ENCODE measurements around the gene IBA57.

IBA57 gene

DNA sequence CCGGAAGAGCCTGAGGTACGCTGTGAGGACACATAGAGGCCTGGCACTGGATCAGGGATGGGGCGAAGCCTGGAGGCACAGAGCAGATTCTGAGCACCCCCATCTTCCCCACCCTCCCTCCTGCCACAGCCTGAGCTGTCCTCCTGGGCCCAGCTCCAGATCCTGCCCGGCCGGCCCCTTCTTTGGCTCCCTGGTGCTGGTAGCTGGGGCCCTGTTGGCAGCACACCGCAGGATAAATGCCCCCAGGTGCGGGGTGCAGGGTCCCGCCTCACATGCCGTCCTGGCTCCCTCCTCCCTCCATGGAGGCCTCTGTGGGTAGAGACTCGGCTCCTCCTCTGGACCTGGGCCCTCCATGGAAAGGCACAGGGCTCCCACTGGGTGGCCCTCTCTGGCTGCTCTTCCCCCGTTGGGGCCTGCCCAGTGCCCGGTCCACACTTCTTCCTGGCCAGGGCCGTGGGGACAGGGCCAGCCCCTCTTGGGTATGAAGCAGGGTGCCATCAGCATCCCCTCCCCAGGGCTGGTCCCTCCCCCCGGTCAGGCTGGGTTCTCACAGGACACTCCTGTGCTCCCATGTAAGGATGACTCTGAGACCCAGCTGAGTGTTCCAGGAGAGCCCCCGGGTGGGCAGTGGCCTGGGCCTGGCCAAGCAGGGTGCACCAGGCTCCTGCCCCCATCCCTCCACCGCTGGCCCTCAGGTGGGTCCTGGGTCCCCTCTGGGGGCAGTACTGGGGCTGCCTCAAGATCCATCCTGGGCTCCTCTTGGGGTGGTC lies 41.2 kb downstream of the IBA57 start:
- no peaks in the 10 kb centered on the region for H3K79me2 ChIP-seq (ENCODE audit: control insufficient read depth, insufficient read depth, low read length)
- H3K36me3 ChIP-seq (ENCODE audit: control insufficient read depth, insufficient read depth, low read length): no peaks in the 10 kb centered on the region
- H3K23ac ChIP-seq (ENCODE audit: low read length): no peak overlapping the region
- H4K8ac ChIP-seq (ENCODE audit: low read depth, low read length): no peak overlapping the region
- H2BK15ac ChIP-seq (replicated peaks; ENCODE audit: low read depth): no peak overlapping the region
- no peak overlapping the region for H4K5ac ChIP-seq (ENCODE audit: low read length)
- no CpG with 5 or more reads among the region's 16 CpGs for WGBS (ENCODE audit: extremely low coverage, insufficient coverage, low lambda C conversion rate)
- no peak overlapping the region for H2BK120ac ChIP-seq (ENCODE audit: low read depth, low read length)
- no peaks in the 10 kb centered on the region for H3K27me3 ChIP-seq (ENCODE audit: insufficient read depth, low read length, poor library complexity)
- no peak overlapping the region for H3K4me3 ChIP-seq (ENCODE audit: low read length)
- H2BK5ac ChIP-seq (ENCODE audit: low read length): no peak overlapping the region
- H3K18ac ChIP-seq (ENCODE audit: low read length): no peak overlapping the region
- no peaks in the 10 kb centered on the region for H3K4me1 ChIP-seq (ENCODE audit: control insufficient read depth, low read depth, low read length)
- H3K4me2 ChIP-seq (ENCODE audit: low read length): no peak overlapping the region
- no peak for DNase-seq
- no peak overlapping the region for H3K56ac ChIP-seq (ENCODE audit: low read length)
- no peak overlapping the region for H3K27ac ChIP-seq (ENCODE audit: low read depth, low read length)
- no peak overlapping the region for H3K4ac ChIP-seq (ENCODE audit: low read depth, low read length)
- H2AK5ac ChIP-seq (ENCODE audit: low read length): no peak overlapping the region
- no peaks in the 10 kb centered on the region for H3K79me1 ChIP-seq (ENCODE audit: low read length)
- H3K9ac ChIP-seq (ENCODE audit: low read length): no peak overlapping the region

- Histone ChIP-seq H3K27ac (ENCODE audit: low read depth, low read length) (no peak overlapping the region), H3K23ac (ENCODE audit: low read length) (no peak overlapping the region), H3K9ac (ENCODE audit: low read length) (no peak overlapping the region), H3K56ac (ENCODE audit: low read length) (no peak overlapping the region), H3K4me3 (ENCODE audit: low read length) (no peak overlapping the region), H3K79me1 (ENCODE audit: low read length) (no peaks in the 10 kb centered on the region), H2BK5ac (ENCODE audit: low read length) (no peak overlapping the region), H4K8ac (ENCODE audit: low read depth, low read length) (no peak overlapping the region), H3K27me3 (ENCODE audit: insufficient read depth, low read length, poor library complexity) (no peaks in the 10 kb centered on the region), H2BK15ac (replicated peaks; ENCODE audit: low read depth) (no peak overlapping the region), H2AK5ac (ENCODE audit: low read length) (no peak overlapping the region), H3K4me2 (ENCODE audit: low read length) (no peak overlapping the region), H3K18ac (ENCODE audit: low read length) (no peak overlapping the region), H3K79me2 (ENCODE audit: control insufficient read depth, insufficient read depth, low read length) (no peaks in the 10 kb centered on the region), H4K5ac (ENCODE audit: low read length) (no peak overlapping the region), H3K4me1 (ENCODE audit: control insufficient read depth, low read depth, low read length) (no peaks in the 10 kb centered on the region), H2BK120ac (ENCODE audit: low read depth, low read length) (no peak overlapping the region), H3K4ac (ENCODE audit: low read depth, low read length) (no peak overlapping the region), H3K36me3 (ENCODE audit: control insufficient read depth, insufficient read depth, low read length) (no peaks in the 10 kb centered on the region)
- no peak for DNase-seq
- no CpG with 5 or more reads among the region's 8 CpGs for WGBS (ENCODE audit: extremely low coverage, insufficient coverage, low lambda C conversion rate)
Measured at GRCh38 chr1:228207381-228207810, 41.8 kb downstream of the IBA57 start.

GRCh38 chr1:228207851-228208821 lies 42.5 kb downstream of the IBA57 start, which contains the start of gene OBSCN:
OBSCN (plus strand) TSS chr1:228208044; CDS start chr1:228211784, 3,740 bp downstream.
- H3K79me2 ChIP-seq (ENCODE audit: control insufficient read depth, insufficient read depth, low read length): no peaks in the 10 kb centered on the region
- no peak within 1 kb of the TSS for H3K9ac ChIP-seq (ENCODE audit: low read length)
- no peaks in the 10 kb centered on the region for H3K79me1 ChIP-seq (ENCODE audit: low read length)
- H2AK5ac ChIP-seq (ENCODE audit: low read length): no peak within 1 kb of the TSS
- no peaks in the 10 kb centered on the region for H3K36me3 ChIP-seq (ENCODE audit: control insufficient read depth, insufficient read depth, low read length)
- no peak within 1 kb of the TSS for H2BK120ac ChIP-seq (ENCODE audit: low read depth, low read length)
- H3K18ac ChIP-seq (ENCODE audit: low read length): no peak within 1 kb of the TSS
- no peaks in the 10 kb centered on the region for H3K4me1 ChIP-seq (ENCODE audit: control insufficient read depth, low read depth, low read length)
- no peak for DNase-seq
- H3K4me2 ChIP-seq (ENCODE audit: low read length): no peak within 1 kb of the TSS
- H4K5ac ChIP-seq (ENCODE audit: low read length): no peak within 1 kb of the TSS
- H3K4me3 ChIP-seq (ENCODE audit: low read length): no peak within 1 kb of the TSS
- H3K56ac ChIP-seq (ENCODE audit: low read length): no peak within 1 kb of the TSS
- no CpG with 5 or more reads among the region's 30 CpGs for WGBS (ENCODE audit: extremely low coverage, insufficient coverage, low lambda C conversion rate)
- H2BK15ac ChIP-seq (replicated peaks; ENCODE audit: low read depth): no peak within 1 kb of the TSS
- no peak within 1 kb of the TSS for H3K27ac ChIP-seq (ENCODE audit: low read depth, low read length)
- no peaks in the 10 kb centered on the region for H3K27me3 ChIP-seq (ENCODE audit: insufficient read depth, low read length, poor library complexity)
- no peak within 1 kb of the TSS for H3K23ac ChIP-seq (ENCODE audit: low read length)
- H2BK5ac ChIP-seq (ENCODE audit: low read length): no peak within 1 kb of the TSS
- no peak within 1 kb of the TSS for H3K4ac ChIP-seq (ENCODE audit: low read depth, low read length)
- H4K8ac ChIP-seq (ENCODE audit: low read depth, low read length): no peak within 1 kb of the TSS

DNA sequence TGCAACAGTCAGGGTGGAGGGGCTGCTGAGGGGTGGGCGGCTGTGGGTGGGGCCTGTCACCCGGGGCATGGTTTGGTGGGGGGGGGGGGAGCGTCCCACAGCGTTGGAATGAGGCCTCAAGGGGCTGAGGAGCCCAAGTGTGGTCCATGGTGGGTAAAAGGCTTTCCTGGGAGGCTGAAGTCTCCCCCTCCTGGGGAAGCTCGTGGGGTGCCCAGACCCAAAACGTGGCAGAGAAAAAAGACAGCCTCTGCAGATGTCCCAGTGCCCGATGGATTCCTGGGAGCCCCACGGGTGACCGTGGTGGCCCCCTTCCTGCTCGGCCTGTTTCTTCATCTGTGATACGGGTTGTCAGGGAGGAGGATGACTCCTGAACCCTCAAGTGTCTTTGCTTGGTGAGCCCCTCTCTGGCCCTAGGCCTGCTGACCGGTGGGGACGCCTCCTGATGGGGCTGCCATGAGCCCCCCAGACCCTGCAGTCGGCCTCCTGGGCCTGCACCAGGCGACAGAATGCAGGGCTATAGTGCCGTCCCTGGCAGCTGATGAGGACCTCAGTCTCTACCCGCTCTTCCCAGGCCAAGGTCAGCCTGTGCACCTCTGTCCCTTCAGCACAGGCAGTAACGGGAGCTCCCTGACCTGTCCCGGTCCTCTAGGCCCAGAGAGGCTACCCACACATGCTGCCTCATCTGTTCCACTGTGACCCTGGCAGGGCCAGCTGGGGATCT lies 43.4 kb downstream of the IBA57 start:
- no peaks in the 10 kb centered on the region for H3K79me2 ChIP-seq (ENCODE audit: control insufficient read depth, insufficient read depth, low read length)
- H2AK5ac ChIP-seq (ENCODE audit: low read length): no peak overlapping the region
- no peak overlapping the region for H4K8ac ChIP-seq (ENCODE audit: low read depth, low read length)
- no peaks in the 10 kb centered on the region for H3K27me3 ChIP-seq (ENCODE audit: insufficient read depth, low read length, poor library complexity)
- H3K23ac ChIP-seq (ENCODE audit: low read length): no peak overlapping the region
- H2BK5ac ChIP-seq (ENCODE audit: low read length): no peak overlapping the region
- H3K79me1 ChIP-seq (ENCODE audit: low read length): peaks cover under 1% of the 10 kb centered on the region
- WGBS (ENCODE audit: extremely low coverage, insufficient coverage, low lambda C conversion rate): no CpG with 5 or more reads among the region's 19 CpGs
- no peak overlapping the region for H2BK15ac ChIP-seq (replicated peaks; ENCODE audit: low read depth)
- H3K27ac ChIP-seq (ENCODE audit: low read depth, low read length): no peak overlapping the region
- H3K4me1 ChIP-seq (ENCODE audit: control insufficient read depth, low read depth, low read length): no peaks in the 10 kb centered on the region
- H3K4me2 ChIP-seq (ENCODE audit: low read length): no peak overlapping the region
- H3K4ac ChIP-seq (ENCODE audit: low read depth, low read length): no peak overlapping the region
- no peak overlapping the region for H2BK120ac ChIP-seq (ENCODE audit: low read depth, low read length)
- no peak overlapping the region for H3K4me3 ChIP-seq (ENCODE audit: low read length)
- H3K9ac ChIP-seq (ENCODE audit: low read length): no peak overlapping the region
- DNase-seq: no peak
- H3K56ac ChIP-seq (ENCODE audit: low read length): no peak overlapping the region
- H3K18ac ChIP-seq (ENCODE audit: low read length): no peak overlapping the region
- no peaks in the 10 kb centered on the region for H3K36me3 ChIP-seq (ENCODE audit: control insufficient read depth, insufficient read depth, low read length)
- no peak overlapping the region for H4K5ac ChIP-seq (ENCODE audit: low read length)

- no peak overlapping the region for H2BK5ac ChIP-seq (ENCODE audit: low read length)
- no peak for DNase-seq
- H3K18ac ChIP-seq (ENCODE audit: low read length): no peak overlapping the region
- H4K8ac ChIP-seq (ENCODE audit: low read depth, low read length): no peak overlapping the region
- no peak overlapping the region for H2BK15ac ChIP-seq (replicated peaks; ENCODE audit: low read depth)
- no peaks in the 10 kb centered on the region for H3K4me1 ChIP-seq (ENCODE audit: control insufficient read depth, low read depth, low read length)
- H3K79me1 ChIP-seq (ENCODE audit: low read length): peaks cover 5% of the 10 kb centered on the region
- no peak overlapping the region for H3K4ac ChIP-seq (ENCODE audit: low read depth, low read length)
- H3K36me3 ChIP-seq (ENCODE audit: control insufficient read depth, insufficient read depth, low read length): no peaks in the 10 kb centered on the region
- no peak overlapping the region for H3K27ac ChIP-seq (ENCODE audit: low read depth, low read length)
- H2AK5ac ChIP-seq (ENCODE audit: low read length): no peak overlapping the region
- H3K4me2 ChIP-seq (ENCODE audit: low read length): no peak overlapping the region
- H3K4me3 ChIP-seq (ENCODE audit: low read length): no peak overlapping the region
- H3K79me2 ChIP-seq (ENCODE audit: control insufficient read depth, insufficient read depth, low read length): no peaks in the 10 kb centered on the region
- no peak overlapping the region for H3K56ac ChIP-seq (ENCODE audit: low read length)
- no peak overlapping the region for H2BK120ac ChIP-seq (ENCODE audit: low read depth, low read length)
- no CpG with 5 or more reads among the region's 3 CpGs for WGBS (ENCODE audit: extremely low coverage, insufficient coverage, low lambda C conversion rate)
- H3K23ac ChIP-seq (ENCODE audit: low read length): no peak overlapping the region
- no peaks in the 10 kb centered on the region for H3K27me3 ChIP-seq (ENCODE audit: insufficient read depth, low read length, poor library complexity)
- H3K9ac ChIP-seq (ENCODE audit: low read length): no peak overlapping the region
- H4K5ac ChIP-seq (ENCODE audit: low read length): no peak overlapping the region
Measured at GRCh38 chr1:228209657-228210056, 44.1 kb downstream of the IBA57 start.

Data from mesendoderm (in vitro differentiated cells).